ENCODE measurements around the gene C14orf93. TPM values are rescaled to one million over a fixed set of nuclear protein-coding genes. Genes with fewer than 3 reads are reported as not detected.

The C14orf93 gene
- total RNA-seq, 2 experiments from 2014 or later = 10.5 to 11.1 TPM

DNA sequence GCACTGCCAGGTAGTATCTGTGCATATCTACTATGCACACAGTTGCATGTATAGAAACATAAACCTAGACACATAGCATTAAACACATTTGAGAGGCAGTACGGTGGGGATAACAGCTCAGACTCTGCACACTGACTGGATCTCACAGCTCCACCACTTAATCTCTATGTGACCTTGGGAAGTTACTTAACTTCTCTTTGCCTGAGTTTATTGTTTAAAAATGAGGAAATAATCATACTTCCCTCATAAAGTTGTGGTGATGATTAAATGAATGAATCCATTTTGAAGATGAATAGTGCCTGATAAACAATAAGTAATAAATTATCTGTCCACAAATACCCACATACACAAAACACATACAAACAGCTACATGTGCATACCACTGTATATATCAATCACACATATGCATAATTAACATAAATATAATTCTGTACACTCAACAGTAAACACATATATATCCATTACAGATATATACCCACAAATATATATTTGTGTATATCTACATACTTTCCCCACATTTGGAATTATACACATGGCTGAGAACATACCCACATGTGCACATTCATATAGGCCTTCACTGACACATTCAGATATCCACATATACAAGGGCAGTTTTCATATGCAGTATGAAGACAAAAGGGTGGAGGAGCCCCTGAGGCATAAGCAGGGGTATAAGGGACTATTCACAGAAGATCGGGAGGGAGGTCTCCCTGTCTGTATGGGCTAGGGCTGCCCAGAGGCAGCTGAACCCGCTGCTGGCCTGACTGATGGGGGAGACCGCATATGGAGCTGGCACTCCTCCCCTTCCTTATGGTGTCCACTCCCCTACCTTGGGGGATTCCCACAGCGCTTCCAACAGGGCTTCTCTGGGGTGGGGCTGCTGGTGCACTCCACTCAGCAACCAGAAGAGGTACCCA, 41.5 kb upstream of the C14orf93 start:
- Mint-ChIP-seq H3K36me3 (no peaks in the 10 kb centered on the region), H3K27ac (no peak overlapping the region), H3K4me1 (peaks cover 7% of the 10 kb centered on the region), H3K9me3 (no peaks in the 10 kb centered on the region), H3K4me3 (no peak overlapping the region), H3K27me3 (peaks cover 8% of the 10 kb centered on the region)
- no peak for DNase-seq

DNA sequence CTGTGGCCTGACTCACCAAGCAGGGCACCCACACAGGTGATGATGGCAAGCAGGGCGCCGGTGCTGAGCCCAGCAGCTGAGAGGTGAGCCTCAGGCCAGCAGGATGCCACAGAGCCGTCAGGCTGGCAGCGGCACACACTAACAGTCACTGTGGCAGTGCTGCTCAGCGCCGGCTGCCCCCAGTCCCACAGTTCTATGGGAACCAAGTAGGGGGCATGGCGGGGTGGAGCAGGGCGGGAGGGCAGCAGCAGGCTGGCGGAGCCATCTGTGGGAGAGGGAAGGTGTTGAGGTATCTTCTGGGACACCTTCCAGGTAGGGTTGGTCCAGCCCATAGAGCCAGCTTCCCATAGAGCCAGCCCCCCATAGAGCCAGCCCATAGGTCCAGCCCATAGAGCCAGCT, 39.1 kb upstream of the C14orf93 start:
- no peaks in the 10 kb centered on the region for H3K36me3 Mint-ChIP-seq

DNA sequence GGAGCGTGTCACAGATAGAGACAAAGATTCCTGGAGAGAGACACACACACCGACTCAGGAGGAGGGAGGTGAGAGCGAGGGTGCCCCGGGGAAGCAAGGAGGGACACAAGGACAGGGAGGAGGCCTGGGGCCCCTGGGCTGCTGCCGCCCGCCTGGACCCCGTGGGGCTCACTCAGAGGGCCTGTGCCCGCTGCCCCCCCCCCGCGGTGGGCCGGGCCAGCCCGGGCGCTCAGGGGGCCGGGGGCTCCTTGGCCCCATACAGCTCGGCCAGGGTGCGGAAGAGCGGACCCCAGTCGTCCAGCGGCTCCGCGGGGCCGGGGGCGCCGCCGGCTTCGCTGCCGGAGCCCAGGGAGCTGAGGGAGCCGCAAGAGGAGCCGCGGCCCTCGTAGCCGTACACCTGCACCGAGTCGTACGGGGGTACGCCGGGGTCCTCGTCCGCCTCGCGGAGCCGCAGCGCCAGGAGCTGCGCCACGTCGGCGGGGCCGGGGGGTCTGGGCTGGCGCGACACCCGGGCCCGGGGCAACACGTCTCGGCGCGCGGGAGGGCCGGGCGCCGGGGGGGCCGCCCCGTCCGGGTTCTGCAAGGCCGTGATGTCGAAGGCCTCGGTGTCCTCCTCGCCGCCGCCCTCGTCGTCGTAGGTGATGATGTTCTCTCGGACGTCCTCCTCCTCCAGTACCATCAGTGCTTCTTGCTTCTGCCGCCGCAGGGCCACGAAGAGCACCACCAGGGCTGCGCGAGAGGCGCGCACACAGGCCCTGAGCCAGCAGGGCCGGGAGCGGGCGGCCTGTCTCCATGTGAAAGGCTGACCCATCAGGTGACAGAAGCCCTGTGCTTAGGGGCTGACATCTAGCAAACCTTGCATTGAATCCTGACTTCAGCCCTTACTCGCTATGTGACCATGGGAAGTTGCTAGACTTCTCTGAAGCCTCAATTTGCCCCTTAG, 38.1 kb upstream of the C14orf93 start:
- DNase-seq = no peak
- Mint-ChIP-seq H3K9me3 (no peaks in the 10 kb centered on the region), H3K27ac (no peak overlapping the region), H3K36me3 (no peaks in the 10 kb centered on the region), H3K4me3 (no peak overlapping the region), H3K4me1 (peaks cover 3% of the 10 kb centered on the region), H3K27me3 (peaks cover 4% of the 10 kb centered on the region)

More for the DNA sequence above, 39.1 kb upstream of the C14orf93 start:
- DNase-seq = no peak
- Mint-ChIP-seq H3K27ac (no peak overlapping the region), H3K4me1 (peaks cover 3% of the 10 kb centered on the region), H3K27me3 (peaks cover 4% of the 10 kb centered on the region), H3K9me3 (no peaks in the 10 kb centered on the region), H3K4me3 (no peak overlapping the region)

DNA sequence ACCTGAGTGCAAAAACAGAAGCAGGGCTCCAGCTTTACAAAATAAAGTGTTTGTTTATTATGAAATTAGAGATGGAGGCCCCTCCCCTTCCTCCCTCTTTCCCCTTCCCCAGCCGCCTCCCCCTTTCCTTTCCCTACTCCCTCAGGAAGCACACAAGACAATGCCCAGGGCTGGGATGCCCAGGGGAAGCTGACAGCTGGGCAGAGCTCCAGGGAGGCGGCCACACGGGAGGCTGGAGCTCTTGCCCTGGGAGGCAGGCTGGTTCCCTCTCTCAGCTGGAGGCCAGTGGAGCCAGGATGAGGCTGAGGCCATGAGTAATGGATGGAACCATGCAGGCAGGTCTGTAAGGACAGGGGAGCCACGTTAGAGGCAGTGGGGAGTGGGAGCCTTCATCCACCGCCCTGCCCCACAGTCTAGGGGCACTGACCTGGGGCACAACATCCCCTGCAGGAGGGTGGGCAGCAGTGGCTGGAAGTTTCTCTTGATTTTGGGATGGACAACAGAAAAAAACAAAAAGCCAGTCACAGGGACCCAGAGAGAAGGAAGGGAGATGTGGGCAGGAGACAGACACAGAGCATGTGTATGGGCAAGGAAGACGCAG, 37.2 kb upstream of the C14orf93 start:
- Mint-ChIP-seq H3K27me3 (peaks cover 4% of the 10 kb centered on the region), H3K36me3 (no peaks in the 10 kb centered on the region), H3K9me3 (no peaks in the 10 kb centered on the region), H3K4me3 (no peak overlapping the region), H3K27ac (no peak overlapping the region), H3K4me1 (peaks cover 3% of the 10 kb centered on the region)
- DNase-seq = no peak

DNA sequence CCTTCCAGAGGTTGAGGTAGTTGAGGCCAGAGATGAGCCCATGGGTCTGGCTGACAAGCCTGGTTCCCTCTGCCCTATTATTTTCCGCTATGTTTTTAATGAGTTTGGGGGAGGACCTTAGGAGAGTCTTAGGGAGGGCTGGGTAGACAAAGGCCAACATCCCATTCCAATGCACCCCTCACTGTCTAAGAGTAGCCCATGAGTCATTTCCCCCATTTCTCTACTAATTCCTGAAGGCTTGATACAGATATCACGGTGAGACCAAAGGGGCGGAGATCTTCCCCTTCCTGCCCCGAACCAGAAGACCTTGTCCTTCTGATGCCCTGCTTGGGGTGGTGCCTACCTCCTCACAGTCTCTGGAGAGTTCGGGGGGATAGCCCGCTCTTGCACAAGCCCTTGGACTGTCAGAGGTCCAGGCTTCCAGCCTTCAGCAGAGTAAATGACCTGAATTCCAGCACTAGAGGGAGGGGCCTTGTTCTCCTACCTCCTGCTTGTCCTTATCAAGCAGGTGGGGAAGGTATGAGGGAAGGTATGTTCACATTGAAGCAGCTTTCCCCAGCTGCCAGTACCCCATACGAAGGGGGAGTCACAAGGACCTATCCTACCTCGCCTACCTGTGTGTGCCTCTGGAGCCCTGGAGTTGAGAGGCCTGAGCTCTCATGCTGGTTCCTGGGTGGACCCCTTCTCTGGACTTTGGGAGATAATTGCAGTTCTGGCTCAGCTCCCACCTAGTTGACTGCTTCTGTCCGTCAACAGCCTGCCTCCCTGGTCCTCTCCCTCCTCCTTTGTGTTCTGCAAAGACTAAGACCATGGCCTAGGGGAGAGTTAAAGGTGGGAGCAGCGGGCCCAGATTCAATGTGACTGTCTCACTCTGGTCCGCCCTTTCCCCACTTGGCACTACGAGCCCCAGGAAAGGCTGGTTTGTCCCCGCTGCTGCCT, 35.7 kb upstream of the C14orf93 start:
- Mint-ChIP-seq H3K9me3 (no peaks in the 10 kb centered on the region), H3K4me1 (peaks cover 3% of the 10 kb centered on the region), H3K36me3 (no peaks in the 10 kb centered on the region), H3K27ac (no peak overlapping the region), H3K27me3 (peaks cover 4% of the 10 kb centered on the region), H3K4me3 (no peak overlapping the region)
- DNase-seq = no peak

DNA sequence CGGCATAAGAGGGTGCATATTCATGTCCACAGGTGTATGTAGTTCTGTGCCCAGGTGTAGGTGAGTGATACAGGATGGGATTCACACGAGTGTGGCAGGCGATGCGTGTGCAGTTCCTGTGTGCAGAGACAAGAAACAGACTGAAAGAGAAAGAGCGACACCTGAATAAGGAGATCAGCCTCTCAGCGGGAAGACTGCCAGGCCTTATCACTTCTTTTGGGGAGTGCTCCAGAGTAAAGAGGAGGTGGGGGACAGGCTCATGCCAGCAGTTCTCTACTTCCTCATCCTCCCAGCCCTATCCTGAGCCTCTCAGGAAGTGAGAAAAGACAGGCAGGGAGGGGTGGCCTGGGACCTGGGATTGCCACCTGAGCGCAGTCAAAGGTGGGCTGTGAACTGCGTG, 34.9 kb upstream of the C14orf93 start:
- Mint-ChIP-seq H3K36me3 (no peaks in the 10 kb centered on the region), H3K9me3 (no peaks in the 10 kb centered on the region), H3K27ac (no peak overlapping the region), H3K4me3 (no peak overlapping the region), H3K27me3 (peaks cover 4% of the 10 kb centered on the region), H3K4me1 (peaks cover 3% of the 10 kb centered on the region)
- no peak for DNase-seq

DNA sequence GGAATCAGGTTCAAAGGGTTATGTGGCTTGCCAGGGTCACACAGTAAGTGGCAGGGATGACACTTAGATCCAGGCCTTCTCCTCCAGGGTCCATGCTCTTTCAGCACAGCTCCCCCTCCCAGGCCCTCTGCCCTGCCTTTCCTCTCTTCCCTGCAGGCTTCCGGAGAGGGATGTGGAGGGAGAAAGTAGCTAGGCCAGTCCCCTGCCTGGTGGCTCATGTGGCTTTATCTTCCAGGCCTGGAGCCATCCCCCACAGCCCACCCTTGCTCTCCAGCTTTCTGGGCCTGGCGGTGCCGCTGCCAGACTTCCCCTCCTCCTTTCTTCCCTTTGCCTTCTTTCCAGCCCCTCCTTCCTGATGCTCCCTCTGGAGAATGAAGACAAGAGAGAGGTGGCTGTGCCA, 33.8 kb upstream of the C14orf93 start:
- Mint-ChIP-seq H3K27me3 (peaks cover 4% of the 10 kb centered on the region), H3K4me3 (no peak overlapping the region), H3K4me1 (peaks cover 3% of the 10 kb centered on the region), H3K36me3 (no peaks in the 10 kb centered on the region), H3K9me3 (no peaks in the 10 kb centered on the region), H3K27ac (no peak overlapping the region)
- no peak for DNase-seq

DNA sequence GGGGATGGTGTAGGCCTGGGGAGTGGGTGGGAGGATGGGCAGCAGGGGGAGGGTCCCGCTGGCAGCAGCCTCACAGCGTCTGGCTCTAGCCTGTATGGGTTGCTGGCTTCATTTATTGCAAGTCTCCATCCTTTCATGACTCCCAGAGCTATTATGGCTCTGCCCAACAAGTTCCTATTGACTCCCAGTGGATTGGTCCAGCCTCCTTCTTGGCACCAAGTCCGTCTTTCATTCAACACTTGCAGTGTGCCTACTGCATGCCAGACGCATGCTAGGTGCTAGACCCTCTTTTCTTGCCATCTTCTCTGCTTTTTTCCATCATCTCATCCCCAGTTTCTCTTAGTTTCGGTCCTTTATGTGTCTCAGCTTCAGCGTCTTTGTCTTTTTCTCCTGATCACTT, 33.2 kb upstream of the C14orf93 start:
- DNase-seq = no peak
- Mint-ChIP-seq H3K27me3 (peaks cover 4% of the 10 kb centered on the region), H3K4me1 (peaks cover 3% of the 10 kb centered on the region), H3K27ac (no peak overlapping the region), H3K9me3 (no peaks in the 10 kb centered on the region), H3K4me3 (no peak overlapping the region), H3K36me3 (no peaks in the 10 kb centered on the region)

DNA sequence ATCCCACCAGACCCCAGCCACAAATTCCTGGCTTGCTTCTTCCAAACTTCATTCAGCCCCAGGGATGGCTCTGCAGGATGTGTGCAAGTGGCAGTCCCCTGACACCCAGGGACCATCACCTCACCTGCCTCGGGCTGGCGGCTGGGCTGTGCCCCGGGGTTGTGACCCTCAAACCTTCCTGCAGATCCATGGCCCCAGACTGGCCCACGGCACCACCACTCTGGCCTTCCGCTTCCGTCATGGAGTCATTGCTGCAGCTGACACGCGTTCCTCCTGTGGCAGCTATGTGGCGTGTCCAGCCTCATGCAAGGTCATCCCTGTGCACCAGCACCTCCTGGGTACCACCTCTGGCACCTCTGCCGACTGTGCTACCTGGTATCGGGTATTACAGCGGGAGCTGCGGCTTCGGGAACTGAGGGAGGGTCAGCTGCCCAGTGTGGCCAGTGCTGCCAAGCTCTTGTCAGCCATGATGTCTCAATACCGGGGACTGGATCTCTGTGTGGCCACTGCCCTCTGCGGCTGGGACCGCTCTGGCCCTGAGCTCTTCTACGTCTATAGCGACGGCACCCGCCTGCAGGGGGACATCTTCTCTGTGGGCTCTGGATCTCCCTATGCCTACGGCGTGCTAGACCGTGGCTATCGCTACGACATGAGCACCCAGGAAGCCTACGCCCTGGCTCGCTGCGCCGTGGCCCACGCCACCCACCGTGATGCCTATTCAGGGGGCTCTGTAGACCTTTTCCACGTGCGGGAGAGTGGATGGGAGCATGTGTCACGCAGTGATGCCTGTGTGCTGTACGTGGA, 32.4 kb upstream of the C14orf93 start, which contains the start of gene PSMB11:
Gene PSMB11, plus strand, starts transcription at position 51 of the 804 bp plus-strand sequence. Its CDS starts 14 bp downstream, at position 65.
- Mint-ChIP-seq H3K4me3 (no peak within 1 kb of the TSS), H3K27me3 (peaks cover 1% of the 10 kb centered on the region), H3K36me3 (no peaks in the 10 kb centered on the region), H3K27ac (no peak within 1 kb of the TSS), H3K9me3 (no peaks in the 10 kb centered on the region), H3K4me1 (peaks cover 3% of the 10 kb centered on the region)
- no peak for DNase-seq

DNA sequence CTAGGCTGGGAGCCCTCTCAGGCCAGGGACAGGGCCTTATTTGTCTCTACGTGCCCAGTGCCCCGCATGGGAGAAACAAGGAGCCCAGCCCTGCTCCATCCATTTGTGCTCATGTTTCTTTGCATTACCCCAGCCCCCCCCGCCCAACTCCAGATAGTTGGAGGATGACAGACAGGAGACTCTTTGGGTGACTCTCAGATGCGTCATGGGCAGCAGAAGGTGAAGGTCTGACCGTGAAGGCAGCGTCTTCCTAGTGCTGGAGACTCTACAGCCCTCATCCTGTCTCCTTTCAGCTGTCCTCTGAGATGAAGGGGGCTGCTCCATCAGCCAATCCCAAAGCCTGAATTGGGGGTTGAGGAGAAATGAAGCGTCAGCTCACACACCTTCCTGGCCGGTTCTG, 31.8 kb upstream of the C14orf93 start:
- H3K36me3 Mint-ChIP-seq = no peaks in the 10 kb centered on the region
- H3K27me3 Mint-ChIP-seq = no peaks in the 10 kb centered on the region
- no peaks in the 10 kb centered on the region for H3K9me3 Mint-ChIP-seq
- peaks cover 3% of the 10 kb centered on the region for H3K4me1 Mint-ChIP-seq
- H3K4me3 Mint-ChIP-seq = no peak overlapping the region
- no peak for DNase-seq
- no peak overlapping the region for H3K27ac Mint-ChIP-seq

DNA sequence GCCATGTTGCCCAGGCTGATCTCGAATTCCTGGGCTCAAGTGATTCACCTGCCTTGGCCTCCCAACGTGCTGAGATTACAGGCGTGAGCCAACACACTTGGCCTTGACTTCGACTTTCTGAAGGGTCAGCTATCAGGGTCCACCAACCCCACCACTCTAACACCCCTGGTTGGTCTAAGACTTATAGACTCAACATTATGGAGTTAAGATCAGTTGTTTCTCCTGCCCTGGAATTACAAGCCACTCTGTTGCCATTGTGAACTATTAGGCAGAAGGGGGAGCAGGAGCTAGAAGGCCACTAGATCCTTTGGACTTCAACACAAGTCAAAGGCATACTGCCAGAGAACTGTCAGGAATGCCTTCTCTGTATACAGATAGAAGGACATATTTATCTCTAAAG, 30.2 kb upstream of the C14orf93 start:
- no peak overlapping the region for H3K4me3 Mint-ChIP-seq
- H3K4me1 Mint-ChIP-seq = peaks cover 7% of the 10 kb centered on the region
- H3K9me3 Mint-ChIP-seq = peaks cover 2% of the 10 kb centered on the region
- no peak overlapping the region for H3K27ac Mint-ChIP-seq
- no peaks in the 10 kb centered on the region for H3K36me3 Mint-ChIP-seq
- H3K27me3 Mint-ChIP-seq = no peaks in the 10 kb centered on the region
- DNase-seq = no peak

DNA sequence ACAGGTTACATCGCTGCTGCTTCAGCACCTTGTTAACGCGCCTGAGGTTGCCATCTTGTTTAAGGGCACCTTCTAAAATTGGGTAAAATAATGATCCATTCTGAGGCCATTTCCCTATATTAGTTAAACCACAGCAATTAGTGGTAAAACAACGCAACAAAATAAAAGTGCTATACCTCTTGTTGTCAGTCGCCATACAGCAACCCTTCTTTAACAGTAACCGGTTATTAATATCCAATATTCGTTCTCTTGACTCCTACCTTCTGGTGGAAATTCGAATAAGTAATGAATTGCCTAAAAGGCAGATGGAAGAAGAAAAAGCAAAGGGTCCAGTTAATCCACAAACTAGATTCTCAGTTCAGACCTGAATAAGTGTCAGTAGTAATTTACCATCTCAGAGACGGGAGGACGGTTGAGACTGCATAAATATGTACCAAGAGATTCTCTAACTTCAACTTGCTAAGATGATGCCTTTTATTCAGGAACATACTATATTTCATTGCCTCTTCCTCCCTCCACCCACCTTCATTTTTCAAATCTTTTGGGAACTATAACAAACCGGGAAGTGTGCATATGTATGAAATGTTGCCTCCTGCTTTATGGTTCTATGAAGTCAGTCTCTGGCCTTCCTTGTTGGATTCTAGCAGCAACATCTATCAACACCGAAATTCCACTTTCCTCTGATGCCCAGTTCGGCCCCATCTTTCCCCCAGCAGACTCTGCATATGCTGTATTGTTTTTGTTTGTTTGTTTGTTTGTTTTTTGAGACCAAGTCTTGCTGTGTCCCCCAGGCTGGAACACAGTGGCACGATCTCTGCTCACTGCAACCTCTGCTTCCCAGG, 25.6 kb upstream of the C14orf93 start:
- Mint-ChIP-seq H3K27ac (peak overlapping the region; percentile 99), H3K27me3 (no peaks in the 10 kb centered on the region), H3K4me1 (peaks cover 28% of the 10 kb centered on the region), H3K9me3 (peaks cover 2% of the 10 kb centered on the region), H3K36me3 (peaks cover 32% of the 10 kb centered on the region), H3K4me3 (peak overlapping the region; percentile 96)
- DNase-seq = no peak

All from activated naive CD8-positive, alpha-beta T cell treated with anti-CD3 and anti-CD28 coated beads for 36 hours (primary cell).